HG03095 (cell line): ENCODE measurements around the gene MCC.

Experiments used
- ATAC-seq: cut with Tn5 transposase; IDR thresholded peaks from one replicate; pipeline ENCODE4 v1.9.1; 2021; ENCODE audit warnings: moderate library complexity; ENCODE audit not compliant: unreplicated experiment

The MCC gene

DNA sequence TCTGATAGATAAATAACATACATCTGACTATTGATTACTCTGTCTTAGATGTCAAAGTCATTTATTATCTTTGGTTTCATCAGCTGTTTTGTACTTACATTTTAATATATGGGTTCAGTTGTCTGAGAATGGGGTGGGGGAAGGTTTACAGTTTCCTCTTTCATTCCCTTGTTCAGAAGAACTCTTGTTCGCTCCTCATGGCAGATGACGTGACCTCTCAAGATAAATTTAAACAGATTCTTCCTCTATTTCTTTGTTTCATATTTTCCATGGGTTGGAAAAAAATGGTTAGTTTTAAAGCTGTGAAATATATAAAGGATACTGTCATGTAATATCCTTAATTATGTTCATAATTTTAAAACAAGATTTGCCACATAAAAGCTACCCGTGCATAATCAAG, 114.8 kb downstream of the MCC start:
- ATAC-seq: no peak

DNA sequence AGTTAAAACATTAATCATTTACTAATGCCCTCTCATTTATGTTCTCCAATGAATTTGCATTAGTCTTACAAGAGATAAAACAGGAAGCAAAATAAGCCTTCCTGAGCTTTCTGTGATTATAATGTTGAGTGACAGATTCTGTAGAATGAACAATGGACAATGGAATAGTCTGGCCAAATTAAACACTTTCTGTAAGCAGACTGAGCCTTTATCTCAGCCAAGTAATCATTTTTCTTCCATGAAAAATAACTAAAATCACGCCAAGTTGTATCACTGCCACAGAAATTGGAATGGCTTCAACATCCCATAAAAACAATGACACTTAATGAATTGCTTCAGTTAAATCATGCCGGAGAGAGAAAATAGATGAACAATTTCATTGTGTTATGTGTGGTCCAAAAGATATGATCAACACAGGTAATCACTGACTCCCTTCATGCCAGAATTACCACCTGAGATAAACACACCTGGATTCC, 116.5 kb downstream of the MCC start:
- no peak for ATAC-seq

DNA sequence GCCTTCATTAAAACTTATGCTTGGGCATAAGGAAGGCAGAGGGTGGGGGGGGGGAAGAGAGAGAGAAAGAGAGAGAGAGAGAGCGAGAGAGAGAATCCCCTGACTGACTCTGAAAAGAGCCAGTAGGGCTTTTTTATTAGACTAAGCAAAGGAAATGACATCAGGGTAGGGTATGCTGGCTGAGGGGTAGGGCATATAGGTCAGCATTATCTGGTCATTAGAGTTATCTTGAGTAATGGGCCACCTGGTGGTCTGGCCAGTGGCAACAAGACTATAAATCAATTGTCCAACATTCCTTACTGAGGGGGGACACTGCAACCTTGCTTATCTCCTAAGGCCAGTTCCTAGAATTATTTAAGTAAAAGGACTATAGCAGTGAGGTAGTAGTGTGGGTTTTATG, 120.7 kb downstream of the MCC start:
- ATAC-seq: no peak

DNA sequence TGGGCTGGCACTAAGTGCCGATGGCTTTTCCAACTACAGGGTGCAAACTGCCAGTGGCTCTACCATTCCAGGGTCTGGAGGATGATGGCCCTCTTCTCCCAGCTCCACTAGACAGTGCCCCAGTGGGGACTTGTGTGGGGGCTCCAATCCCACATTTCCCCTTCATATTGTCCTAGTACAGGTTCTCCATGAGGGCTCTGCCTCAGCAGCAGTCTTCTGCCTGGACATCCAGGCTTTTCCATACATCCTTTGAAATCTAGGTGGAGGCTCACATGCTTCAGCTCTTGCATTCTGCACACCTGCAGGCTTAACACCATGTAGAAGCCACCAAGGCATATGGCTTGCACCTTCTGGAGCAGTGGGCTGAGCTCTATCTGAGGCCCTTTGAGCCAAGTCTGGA, 123.8 kb downstream of the MCC start:
- ATAC-seq: no peak

DNA sequence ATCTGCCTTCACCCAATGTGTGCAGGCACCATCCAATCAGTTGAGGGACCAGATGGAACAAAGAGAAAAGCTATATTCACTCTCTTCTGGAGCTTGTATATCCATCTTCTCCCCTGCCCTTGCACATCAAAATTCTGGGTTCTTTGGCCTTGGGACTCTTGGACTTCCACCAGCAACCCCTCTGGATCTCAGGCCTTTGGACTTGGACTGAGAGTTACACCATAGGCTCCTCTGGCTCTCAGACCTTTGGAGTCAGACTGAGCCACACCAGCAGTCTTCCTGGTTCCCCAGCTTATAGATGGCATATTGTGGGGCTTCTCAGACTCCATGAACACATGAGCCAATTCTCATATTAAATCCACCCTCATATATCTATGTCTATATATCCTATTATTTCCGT, 126.6 kb downstream of the MCC start:
- ATAC-seq: no peak

DNA sequence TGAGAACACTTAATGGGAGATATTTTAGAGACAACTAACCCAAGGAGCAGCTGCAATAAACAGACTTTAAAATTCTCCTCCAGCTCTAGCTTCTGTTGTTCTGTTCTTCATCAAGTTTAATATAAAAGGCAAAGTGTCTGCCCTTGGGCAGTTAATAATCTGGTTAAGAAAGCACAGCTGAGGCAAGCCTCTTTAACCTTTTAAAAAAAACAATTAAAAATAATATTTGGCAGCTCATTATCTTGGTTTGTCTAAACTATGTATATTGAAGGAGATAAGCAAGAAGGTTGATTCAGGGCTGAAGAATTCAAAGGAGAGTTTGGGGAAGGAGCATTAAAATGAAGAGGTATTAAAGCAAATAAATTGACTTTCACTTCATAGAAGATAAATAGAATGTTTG, 128.8 kb downstream of the MCC start:
- no peak for ATAC-seq

DNA sequence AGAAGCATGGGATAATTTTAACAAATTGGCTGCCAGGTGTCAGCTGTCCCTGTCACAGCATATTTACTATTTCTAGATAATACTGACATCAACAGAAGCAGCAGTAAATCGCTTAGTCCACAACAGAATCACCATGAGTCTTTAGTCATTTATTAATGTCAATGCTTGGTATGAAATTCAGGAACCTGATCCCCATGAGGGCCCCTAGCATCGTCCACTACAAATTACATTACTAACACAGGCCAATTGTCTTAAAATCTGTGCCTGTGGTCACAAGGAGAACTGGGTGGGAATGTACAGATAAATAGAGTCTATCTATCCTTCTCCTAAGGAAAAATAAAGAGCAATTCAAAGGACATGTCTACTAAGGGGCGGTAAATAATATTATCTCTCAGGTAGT, 129.6 kb downstream of the MCC start:
- ATAC-seq: no peak

DNA sequence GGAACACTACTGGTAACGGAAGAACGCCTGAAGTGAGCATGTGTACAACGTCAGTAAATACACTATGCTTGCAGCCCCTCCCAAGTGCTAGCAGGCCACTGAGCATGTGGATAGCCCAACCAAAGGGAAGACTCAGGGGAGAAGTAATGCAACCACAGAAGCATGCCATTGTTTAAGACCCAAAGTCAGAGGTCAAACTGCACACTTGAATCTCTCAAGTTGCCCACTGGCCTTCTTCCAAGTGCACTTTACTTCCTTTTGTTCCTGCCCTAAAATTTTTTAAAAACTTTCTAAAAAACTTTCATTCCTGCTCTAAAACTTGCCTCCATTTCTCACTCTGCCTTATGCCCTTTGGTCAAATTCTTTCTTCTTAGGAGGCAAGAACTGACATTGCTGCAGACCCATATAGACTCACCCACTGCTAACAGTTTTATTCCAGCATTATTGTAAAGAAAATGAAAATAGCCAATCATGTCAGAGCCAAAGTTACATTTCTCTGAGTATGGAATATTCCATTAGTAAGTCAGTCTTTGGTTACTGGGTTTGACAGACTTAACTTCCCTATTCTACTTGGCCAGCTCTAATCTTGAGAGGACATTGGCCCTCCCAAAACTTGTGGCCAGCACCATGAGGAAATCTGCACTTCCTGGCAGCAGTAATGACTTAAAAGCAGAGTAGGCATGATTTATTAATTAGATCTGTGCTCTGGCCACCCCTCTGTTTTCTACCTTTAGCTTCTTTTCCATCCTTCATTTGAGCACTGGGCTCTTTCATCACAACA, 130.4 kb downstream of the MCC start:
- no peak for ATAC-seq

DNA sequence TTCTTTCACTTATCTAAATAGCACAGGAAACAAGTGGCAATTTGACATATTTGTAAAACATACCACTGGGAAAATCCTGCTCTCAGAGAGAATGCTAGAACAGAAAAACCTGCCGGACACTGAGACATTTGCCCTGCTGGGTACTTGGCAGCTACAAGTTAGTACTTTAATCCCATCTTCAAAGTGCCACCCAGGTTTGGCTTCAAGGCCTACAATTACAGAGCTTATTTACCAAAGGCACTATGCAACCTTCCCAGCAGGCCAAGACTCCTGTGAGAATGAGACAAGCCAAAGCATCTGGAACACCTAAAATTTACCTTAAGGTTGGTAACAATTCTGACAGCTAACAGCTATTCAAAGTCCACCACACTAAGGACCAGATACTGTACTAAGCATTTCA, 131.8 kb downstream of the MCC start:
- ATAC-seq: no peak

DNA sequence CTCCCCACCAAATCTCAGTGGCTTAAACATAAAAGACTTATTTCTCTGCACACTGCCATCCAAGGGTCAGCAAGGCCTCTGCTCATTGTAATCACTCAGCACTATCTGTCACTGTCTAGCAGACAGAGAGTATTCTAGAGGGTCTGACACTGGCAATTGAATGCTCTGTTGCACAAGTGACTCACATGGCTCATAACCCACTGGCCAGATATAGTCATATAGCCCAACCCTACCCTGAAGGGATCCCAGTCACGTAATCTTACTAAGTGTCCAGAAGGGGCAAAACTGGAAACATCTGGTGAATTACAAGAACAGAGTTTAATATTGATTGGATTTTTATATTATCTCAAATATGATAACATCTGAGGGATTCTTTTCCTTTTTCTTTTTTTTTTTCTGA, 134.2 kb downstream of the MCC start:
- ATAC-seq: no peak

DNA sequence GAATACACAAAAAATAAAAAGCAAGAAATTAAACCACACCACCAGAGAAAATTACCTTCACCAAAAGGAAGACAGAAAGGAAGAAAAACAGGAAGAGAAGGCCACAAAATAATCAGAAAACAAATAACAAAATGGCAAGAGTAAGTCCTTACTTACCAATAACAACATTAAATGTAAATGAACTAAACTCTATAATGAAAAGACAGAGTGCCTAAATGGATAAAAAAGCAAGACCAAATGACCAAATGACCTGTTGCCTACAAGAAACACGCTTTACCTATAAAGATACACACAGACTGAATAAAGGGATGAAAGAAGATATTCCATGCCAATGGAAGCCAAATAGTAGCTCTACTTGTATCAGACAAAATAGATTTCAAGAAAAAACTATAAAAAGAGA, 140.7 kb downstream of the MCC start:
- ATAC-seq: no peak

DNA sequence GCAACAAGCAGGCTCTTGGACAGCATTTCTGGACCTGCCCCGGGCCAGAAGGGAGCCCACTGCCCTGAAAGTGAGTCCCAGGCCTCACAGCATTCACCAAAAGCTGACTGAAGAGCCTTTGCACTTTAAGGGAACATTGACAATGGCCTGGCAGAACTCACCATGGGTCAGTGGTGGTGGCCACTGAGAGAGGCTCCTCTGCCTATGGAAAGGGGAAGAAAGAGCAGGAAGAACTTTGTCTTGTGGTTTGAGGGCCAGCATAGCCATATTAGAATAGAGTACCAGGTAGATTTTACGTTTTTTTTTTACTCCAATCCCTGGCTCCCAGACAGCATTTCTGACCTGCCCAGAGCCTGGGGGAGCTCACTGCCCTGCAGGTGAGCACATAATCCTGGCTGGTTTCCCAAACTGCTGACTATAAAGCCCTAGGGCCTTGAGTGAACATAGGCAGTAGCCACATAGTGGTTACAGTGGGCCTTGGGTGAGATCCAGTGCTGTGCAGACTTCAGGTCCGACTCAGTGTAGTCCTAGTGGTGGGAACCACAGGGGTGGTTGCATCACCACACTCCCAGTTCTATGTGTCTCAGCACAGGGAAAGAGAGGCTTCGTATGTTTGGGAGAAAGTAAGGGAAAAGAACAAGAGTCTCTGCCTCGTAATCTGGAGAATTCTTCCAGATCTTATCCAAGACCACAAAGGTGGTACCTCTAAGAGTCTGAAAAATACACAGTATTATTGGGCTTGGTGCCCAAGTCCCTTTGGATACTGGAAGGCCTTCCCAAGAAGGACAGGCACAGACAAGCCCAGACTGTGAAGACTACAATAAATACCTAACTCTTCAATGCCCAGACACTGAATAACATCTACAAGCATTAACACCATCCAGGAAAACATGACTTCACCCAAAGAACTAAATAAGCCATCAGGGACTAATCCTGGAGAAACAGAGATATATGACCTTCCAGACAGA, 143.0 kb downstream of the MCC start:
- no peak for ATAC-seq

DNA sequence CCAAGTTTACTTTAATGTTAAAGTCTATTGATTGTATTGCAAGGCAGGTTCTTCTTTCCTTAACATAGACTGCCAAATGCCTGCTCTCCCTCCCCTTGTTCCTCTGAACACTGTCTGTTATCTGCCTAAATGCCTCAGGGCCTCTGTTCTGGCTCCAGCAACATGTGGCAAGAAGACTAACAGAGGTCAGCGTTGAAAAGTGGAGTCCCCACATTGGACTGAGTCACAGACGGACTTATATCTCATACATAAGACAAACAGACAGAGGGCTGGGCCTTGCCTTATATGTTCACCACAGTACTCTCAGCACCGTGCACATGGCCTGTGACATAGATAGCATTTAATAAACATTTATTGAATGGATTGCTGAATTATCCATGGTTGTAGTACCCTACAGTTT, 144.9 kb downstream of the MCC start:
- no peak for ATAC-seq

DNA sequence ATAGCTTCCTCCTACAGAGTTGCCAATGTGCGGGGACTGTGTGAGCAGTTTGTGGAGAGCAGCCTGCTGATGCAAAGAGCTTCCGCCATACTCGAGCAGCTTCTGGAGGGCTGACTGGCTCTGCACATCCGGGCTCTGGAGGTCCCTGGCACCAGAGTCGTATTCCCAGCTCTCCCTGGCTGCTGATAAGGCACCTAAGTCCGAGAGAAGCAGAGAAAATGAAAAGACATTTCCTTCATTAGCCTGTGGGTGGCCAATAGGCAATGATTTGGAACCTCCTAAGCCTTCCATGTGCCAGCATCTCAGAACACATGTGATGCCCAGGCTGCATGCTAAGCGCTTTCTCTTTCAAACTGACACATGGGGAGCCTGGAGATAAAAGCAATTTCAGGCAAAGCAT, 147.7 kb downstream of the MCC start:
- no peak for ATAC-seq

DNA sequence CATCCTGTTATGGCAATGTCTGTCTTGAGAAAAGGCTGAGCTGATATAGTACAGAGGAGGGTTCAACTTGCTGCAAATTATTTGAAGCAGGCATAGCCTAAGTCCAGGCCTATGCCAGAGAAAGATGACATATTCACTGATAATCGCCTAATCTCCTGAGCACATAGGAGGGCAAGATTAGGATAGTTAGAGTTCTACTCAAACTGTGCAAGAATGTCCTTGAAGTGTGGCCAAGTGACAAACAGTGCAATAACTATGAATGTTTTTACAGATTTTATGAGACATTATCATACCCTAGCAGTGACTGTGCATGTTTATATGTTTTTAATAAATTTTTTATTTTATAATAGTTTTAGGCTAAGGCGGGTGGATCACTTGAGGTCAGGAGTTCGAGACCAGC, 149.6 kb downstream of the MCC start:
- ATAC-seq: no peak

DNA sequence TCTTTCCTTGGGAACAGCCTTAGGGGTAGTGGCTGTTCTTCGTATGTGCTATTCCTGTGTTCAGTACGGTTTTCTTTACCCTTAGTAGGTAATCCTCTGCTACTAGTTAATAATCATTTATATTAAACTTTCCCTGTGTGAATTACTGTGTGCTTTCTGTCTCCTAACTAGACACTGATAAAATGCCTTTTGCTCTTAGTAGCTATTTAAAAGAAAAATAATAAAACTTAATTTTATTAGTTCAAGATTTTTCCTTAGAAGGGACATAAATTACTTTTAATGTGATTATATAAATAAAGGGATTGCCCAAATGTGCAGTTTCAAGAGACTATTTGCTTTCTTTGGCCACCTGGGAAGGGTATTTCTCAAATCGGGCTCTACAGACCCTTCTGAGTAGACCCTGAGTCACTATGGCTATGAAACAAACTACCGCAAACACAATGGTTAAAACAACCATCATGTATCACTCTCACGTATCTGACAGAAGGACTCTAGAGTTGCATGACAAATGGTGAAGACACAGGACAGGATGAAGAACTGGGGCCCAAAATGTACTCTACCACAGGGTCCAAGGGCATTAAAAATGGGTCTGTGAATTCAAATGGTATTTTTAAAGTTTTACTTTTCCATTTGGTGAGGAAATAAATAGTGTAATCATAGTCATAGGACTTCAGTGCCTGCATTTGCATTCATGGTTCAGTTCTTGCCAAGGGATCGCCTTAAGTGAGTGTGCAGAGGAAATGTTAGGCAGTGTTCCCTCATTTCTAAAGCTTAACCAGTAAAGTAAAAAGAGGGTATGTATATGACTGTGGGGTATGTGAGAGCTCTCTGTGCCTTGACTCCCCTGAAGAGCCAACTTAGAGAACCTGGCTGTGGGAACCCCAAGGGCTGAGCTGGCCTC, 150.5 kb downstream of the MCC start:
- no peak for ATAC-seq

DNA sequence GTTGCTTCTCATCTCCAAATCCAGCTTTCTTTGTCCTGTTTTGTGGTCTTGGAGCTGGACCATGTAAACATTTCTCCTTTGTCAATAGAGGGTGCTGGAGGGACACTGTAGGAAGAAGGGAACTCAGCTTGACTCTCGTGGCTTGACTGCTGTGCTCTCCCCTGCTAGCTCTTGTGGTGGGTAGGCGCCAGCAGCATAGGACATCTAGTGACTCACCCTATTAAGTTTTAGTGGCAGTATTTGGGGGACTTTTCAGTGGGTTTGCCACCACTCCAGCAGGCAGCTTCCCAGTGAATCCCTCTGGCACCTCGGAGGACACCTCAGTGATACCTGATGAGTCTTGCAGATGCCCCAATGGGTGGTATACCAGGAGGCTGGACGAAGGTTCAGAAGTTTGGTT, 151.3 kb downstream of the MCC start:
- no peak for ATAC-seq

DNA sequence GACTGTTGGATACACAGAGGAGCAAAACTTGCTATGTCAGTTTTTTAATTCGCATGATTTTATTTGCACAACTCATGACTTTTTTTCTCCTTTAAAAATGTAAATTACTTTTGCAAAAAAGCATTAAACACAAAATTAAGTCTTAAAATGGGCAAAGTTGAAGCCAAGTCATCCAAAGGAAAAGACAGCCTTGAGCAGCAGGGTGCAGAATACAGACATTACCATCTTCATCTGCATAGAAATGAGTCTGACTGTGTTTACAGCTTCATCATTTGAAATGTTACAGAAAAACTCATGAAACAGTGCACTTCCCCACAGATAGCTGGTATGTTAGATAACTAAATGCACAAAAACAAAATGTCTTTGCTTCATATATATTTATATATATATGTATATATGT, 154.8 kb downstream of the MCC start:
- ATAC-seq: no peak

DNA sequence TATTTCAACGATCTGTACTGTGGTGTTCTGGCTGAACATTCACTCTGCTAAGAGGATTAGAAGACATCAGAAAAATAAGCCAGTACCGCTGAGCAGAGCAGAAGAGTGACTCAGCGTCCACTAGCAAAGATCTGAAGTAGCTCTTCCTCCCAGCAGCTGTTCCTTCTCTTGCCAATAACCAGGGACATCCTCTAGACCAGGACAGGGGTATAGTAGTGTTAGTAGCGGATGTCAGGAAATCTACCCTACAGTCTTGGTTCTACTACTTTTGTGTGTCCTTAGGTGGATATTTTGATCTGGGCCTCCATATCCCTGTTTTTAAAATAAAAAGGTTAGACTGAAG, 157.1 kb downstream of the MCC start:
- ATAC-seq: no peak

DNA sequence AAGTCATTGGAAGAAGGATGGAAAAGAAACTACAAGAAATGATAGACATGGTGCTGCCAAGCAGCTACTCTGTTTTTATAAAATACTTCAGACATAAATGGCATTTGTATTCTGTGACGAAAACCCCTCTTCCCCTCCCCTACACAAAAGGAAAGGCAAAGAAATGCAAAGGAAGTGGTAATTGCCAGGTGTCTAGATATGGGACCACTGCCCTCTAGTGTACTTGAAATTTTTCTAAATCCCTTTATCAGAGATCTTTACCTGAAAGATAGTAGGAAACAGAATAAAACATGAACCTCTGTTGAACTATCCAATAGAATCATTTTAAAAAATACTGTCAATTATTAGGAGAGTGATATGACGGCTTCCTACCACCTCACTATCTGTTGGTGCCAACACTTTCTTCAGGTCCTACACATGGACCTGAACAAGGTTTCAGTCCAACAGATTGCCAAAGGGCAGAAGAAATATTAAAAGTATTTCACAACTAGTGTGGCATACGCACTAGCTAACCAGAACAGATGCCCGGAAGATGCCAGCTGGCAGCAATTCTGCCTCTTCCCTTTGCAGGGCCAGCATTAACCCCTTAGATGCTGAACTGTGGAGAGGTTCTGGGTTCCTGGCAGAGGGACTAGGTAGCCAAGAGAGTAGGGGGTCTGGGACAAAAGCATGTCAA, 157.6 kb downstream of the MCC start:
- ATAC-seq: no peak

DNA sequence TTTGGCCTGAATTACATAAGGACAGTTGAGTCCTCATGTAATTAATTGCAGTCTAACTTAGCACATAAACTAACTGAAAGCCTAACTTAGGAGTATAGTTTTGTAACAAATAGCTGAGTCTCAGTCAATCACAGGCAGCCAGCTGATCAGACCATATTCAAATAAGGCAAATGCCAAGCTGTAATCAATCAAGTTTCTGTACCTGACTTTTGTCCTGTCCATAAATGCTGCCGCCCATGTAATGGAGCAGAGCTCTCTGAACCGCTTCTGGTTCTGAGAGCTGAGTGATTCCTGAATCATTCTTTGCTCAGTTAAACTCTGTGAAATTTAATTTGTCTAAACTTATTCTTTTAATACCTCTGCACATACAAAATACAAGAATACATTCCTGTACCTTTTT, 158.3 kb downstream of the MCC start:
- no peak for ATAC-seq
